ELR (cell line): ENCODE measurements around the gene ITPK1.

ENCODE experiments used
- DNase-seq: peaks from one replicate; pipeline ENCODE4 v3.0.0-alpha.2; 2015; ENCODE audit warnings: low read depth

The ITPK1 gene

DNA sequence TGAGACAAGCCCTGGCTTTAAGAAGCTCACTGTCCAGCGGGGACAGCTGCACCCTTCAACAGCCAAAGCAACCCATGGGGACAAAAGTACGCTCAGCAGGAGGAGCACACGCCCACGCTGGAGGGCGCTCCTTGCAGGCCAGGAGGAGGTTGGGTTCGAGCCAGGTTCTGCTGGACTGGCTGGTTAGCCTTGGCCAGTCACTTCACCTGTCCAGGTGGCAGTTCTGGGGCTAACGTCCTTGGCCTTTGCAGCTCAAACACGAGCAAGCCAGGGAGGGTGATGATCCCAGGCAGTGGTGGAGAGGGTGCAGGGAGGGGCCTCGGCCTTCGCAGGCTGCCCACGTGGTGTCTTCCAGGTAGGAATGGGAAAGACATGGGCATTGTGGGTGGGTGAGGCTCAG is 179.6 kb downstream of the ITPK1 start:
- no peak for DNase-seq

DNA sequence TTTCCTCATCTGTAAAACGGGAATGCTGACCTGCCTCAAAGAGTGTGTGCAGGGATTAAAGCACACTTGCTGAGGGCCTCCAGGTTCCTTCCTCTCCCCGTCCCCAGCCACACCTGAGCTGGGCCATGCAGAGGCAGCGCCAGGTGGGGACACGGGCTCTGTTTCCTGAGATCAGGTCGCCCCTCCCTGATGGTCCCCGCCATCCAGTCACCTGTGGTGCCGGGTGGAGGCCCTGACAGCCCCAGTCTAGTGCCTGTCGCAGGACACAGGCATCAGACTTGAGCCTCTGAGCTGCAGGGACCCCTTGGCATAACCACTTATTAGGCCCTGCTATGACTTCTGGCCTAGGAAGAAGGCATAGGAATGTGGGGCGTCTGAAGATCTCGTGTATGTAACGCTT is 180.3 kb downstream of the ITPK1 start:
- DNase-seq: no peak

DNA sequence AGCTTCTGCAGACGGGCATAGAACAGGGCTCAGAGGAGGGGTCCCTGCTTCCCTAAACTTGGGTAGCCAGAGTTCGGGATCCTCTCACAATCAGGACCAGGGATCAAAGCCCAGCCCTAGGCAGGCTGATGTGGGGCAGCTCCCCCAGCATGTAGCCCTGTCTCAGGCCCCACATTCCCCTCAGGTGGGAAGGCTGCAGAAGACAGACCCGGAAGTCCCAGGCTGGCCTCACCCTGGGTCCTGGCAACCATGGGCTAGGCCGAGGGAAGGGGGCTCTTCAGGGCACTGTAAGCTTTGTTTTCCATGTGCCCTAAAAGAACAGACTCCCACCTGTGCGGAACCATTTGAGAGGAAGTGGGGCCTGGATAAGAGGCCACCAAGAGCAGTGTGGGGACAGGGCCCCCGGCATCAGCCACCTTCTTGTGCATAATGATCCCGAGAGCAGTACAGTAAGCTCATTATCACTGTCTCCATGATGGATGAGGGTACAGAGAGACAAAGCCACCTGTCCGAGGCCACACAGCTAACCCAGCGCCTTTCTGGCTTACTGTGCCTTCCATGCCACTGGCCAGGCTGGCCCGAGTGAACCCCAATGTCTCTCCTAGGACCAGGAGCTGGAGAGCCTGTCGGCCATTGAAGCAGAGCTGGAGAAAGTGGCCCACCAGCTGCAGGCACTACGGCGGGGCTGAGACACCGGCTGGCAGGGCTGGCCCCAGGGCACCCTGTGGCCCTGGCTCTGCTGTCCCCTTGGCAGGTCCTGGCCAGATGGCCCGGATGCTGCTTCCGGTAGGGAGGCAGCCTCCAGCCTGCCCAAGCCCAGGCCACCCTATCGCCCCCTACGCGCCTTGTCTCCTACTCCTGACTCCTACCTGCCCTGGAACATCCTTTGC is 181.3 kb downstream of the ITPK1 start:
- no peak for DNase-seq

DNA sequence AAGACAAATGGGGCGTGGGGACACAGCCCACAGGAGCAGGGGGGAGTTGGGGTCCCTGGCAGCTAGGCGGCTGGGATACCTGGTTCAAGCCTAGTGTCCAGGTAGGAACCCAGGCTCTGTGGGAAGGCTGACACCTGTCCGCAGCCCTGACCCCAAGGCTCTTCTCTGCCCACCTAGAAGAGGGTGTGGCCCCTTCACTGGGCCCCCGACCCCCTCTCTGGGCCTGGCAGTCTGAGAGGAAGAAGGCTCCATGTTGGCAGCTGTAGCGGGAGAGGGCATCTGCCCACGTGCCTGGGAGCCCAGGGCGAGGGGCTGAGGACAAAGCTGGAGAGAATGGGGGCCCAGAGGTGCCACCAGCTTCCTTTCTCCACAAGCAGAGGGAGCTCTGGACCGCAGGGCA is 182.2 kb downstream of the ITPK1 start:
- DNase-seq: no peak

DNA sequence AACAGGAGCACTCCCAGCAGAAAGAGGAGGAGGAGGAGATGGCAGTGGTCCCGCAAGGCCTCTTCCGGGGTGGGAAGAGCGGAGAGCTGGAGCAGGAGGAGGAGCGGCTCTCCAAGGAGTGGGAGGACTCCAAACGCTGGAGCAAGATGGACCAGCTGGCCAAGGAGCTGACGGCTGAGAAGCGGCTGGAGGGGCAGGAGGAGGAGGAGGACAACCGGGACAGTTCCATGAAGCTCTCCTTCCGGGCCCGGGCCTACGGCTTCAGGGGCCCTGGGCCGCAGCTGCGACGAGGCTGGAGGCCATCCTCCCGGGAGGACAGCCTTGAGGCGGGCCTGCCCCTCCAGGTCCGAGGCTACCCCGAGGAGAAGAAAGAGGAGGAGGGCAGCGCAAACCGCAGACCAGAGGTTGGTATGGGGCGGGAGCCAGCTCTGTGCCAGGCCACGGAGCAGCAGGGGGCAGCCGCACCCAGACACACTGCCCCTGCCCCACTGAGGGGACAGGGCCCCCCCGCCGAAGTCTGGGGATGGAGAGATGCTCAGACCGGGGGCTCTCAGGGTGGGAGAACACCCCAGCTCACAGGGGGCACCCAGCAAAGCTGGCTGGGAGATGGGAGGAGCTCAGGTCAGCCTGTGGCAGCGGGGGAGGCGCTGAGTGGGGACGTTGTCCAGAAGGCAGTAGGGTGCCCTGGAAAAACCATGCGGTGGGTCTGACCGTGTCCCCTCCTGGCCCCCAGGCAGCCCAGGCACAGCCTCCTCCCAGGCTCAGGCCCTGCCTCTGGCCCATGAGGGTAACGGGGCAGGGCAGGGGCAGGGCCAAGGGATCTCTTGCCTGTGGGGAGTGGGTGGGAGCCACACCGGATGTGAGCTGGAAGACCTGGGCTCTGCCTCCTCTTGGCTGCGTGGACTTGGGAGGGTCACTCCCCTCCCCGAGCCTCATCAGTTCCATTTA is 183.0 kb downstream of the ITPK1 start:
- no peak for DNase-seq

DNA sequence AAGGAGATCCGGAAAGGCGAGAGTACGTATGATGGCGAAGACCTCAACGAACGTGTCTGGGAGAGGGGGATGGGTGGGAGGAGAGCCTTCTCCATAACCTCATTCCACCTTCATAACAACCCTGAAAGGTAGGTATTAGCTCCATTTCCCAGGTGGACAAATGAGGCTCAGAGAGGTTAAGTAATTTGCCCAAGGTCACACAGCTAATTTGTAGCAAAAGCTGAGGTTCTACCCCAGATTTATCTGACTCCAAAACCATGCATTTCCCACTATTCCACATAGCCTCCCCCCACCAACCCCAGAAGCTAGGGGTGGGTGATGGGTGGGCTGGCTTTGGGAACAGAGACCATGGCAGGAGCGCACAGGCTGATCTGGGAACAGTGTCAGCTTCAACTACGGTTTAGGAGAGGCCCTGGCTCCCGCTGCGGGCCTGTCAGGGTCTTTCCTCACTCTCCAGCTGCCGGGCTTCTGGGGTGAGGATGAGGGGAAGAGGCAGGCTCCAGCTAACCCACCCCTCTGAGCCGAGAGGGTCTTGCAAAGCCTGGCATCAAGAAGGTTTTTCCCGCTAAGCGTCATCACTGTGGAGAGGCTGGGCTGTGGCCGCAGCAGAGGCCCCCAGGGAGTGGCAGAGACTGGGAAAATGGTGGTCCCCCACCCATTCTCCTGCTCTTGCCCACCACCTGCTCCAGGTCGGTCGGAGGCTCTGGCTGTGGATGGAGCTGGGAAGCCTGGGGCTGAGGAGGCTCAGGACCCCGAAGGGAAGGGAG is 183.9 kb downstream of the ITPK1 start:
- no peak for DNase-seq

DNA sequence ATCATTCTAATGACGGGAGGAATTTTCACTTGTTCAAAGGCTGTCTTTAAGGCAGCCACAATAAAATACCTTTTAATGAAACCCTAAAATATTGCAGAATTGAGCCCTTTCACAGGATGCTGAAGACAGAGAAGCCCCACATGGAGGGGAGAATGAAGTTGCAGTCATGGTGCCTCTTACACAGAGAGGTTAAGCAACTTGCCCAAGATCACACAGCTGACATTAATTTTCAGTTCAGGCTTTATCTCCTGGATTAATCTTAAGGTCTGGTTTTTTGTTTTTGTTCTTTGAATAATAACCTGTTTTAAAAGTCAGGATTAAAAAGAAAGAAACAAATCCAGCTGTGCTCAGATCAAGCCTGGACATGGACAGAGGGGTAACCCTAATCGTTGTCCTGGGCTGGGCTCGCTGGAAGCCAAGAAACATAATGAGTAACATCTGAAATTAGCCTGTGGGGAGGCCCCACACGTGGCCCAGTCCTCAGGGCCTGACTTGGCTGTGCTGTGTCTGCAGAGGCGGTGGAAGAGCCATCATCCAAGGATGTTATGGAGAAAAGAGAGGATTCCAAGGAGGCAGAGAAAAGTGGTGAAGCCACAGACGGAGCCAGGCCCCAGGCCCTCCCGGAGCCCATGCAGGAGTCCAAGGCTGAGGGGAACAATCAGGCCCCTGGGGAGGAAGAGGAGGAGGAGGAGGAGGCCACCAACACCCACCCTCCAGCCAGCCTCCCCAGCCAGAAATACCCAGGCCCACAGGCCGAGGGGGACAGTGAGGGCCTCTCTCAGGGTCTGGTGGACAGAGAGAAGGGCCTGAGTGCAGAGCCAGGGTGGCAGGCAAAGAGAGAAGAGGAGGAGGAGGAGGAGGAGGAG is 184.8 kb downstream of the ITPK1 start:
- DNase-seq: no peak

DNA sequence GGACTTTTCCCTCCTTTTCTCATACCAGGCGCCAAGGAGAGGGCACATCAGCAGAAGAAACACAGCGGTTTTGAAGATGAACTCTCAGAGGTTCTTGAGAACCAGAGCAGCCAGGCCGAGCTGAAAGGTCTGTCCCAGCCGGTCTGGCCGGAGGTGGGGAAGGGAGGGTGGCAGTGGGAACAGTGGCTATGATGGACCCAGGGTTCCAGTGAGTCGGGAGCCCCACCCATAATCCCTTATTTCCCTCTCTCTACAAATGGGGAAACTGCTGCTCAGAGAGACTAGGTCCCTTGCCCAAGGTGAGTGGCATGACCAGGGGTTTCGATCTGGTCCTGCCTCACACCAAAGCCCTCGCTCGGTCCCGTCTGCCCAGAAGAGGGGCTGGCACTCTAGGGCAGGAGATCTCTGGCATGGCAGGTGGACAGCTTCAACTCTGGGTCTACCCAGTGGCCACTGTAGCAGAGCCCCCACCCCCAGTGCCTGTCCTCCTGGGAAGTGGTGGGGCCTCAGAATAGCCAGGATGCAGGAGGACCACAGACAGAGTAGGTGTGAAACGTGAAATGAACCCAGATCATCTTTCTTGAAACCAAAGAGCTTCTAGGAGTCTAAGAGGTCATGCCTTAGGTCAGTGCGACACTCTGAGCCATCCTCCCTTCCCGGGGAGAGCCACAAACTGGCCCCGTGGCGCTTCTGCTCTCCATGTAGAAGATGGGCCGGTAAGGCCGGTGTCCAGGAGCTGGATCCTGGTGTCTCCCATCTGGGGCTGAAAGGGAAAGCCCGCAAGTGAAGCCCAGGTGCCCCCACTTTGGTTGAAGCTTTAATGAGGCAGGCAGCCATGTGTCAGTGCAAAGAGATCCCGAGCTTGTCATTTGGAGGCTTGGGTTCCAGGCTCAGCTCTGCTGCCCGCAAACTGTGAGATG is 185.8 kb downstream of the ITPK1 start:
- no peak for DNase-seq

DNA sequence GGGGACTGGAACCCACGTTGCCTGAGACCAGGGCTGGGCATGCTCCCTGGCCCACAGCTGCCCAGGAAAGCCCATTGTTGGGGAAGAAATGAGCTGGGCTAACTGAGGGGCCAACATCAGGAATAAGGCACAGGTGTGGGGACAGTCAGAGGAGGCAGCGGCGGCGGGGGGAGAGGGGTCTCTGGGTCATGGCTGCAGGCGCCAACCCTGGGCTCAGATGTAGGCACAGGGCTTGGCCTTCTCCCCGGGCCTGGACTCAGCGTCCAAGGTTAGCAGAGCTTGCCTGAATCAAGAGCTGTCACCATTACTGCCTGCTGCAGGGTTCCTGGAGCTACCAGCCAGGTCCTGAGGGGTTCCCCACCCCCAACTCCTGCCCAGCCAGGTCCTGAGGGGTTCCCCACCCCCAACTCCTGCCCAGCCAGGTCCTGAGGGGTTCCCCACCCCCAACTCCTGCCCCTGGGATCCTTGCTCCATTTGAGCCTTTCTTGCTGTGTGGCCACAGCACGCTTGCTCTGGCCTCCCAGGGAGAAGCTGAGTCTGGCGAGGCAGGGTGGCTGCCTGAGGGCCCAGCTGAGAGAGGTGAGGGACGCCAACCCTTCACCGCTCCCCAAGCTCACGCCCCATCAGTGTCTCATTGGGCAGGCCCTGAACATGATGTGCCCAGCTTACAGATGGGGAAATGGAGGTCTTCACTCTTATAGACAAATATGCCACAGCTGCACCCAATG is 186.6 kb downstream of the ITPK1 start:
- no peak for DNase-seq

DNA sequence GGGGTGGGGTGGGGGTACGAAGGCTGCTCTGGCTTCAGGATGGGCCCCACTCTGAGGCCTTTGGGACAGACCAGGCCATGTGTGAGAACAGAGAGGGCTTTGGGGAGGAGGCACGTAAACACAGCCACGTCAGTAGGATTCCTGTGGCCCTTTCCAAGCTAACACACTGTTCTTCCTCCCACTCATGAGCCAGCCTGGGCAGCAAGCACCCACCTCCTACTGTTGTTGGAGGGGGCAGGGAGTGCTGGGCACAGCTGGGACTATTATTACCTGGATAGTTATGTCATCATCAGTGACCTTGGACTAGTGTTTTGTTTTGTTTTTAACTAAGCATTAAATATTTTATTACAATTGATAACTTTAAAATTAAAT is 187.5 kb downstream of the ITPK1 start:
- no peak for DNase-seq

DNA sequence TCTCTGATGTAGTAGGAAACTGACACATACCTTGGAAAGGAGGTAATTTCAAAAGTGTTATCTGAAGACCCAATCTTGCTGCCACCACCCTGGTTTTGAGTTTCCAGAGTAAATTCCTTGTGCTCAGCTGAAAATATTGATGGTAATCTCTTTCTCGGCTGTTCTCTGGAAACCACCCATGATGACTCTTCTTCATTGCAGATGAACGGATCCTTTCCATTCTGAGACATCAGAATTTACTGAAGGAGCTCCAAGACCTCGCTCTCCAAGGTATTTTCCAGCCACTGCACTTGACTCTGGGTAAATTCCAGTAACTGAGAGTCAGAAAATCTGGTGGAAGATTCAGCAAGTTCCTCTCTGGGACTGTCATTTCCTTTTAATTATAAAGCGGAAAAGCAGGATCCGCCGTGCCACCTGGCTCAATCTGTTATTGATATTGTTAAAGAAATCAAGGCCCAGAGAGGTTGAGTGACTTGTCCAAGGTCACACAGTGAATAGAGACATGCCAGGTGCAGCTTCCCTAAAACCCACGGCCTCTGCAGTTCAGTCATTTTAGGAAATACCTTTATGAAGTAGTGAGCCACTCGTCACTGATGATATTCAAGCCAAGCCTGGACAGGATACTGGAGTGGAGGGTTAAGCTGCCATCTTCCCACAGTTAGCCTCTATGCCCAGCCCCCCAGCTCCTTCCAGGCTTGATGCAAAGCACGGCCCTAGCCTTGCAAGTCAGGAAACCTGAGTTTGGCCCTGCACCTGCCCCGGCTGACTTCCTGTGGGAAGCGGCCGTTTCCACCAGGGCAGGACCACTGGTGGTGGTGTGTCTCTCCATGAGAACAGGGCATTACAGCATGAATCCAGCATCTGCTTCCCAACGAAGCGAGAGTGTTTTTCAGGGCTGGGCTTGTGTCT is 188.1 kb downstream of the ITPK1 start:
- no peak for DNase-seq

DNA sequence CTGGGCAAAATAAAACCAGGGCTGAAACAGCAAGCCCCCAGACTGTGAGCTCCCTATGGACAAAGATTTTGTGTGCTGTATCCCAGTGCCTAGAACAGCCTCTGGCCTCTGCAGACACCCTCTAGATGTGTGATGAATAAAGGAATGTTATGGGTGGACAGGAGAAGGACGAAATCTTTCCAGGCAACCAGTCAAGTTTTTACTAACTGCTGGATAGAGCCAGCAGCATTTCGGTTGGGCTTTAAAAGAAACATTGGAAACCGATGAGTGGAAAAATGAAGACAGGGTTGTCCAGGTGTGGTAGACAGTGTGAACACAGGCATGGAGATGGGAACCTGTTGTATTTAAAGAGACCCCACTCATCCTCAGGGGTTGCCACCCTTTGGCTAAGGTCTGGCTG is 188.8 kb downstream of the ITPK1 start:
- DNase-seq: no peak

DNA sequence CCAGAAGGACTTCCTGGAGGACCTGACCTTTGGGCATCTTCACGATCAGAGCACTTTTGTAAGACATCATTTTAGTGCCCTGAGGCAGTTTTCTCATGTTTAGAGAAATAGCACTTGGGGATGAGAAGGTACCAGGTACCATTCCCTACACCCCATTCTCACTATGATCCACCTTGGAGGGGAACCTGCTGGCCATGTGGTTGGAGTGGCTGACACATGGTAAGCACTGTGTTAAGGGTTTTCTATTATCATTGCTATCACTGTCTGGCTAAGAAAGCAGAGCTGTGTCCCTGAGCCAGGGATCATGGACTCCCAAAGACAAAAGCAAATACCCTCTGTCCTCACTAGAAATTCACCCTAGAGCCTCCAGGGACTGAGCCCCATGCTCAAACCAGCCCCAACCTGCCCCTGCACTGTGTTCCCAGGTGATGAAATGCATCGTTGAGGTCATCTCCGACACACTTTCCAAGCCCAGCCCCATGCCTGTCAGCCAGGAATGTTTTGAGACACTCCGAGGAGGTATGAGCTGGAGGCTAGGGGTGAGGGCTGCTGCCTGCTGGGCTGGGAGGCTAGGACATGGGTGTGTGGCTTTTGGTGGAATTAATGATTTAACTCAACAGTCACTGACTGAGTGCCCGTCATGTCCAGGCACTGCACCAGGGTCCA is 189.4 kb downstream of the ITPK1 start:
- no peak for DNase-seq

DNA sequence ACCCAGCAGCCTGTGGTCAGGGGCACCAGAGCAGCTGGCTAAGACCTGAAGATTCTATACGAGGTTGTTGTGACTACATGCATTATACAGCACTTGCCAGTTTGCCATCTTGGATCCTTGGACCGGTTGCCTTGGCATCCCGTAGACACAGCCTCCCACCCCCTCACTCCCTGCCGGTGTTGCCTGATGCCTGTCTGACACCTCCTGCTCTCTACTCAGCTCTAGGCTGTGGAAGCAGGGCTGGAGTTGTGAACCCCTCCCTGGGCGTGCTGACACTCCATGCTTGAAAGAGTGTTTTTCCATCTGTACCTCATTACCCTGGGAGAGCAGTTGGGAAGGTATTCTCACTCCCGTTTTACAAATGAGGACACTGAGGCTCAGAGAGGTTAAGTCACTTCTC is 190.3 kb downstream of the ITPK1 start:
- DNase-seq: no peak

DNA sequence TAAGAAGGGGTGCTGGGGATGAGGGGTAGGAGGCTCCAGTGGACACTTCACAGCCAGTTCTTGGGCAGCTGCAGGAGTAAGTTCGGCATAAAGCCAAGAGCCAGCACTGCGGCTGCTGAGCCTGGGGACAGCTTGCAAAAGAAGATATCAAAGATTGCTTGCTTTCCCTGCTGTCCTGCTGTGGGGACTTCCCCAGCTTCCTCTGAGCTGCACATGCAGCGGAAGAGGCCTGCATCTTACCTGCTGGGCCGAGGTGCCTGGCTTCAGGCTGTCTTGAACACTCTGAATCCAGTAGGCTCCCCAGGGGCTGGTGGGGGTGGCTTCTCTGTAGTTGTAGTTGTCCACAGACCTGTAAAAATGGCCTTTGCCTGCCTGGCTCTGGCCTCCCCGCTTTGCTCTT is 191.5 kb downstream of the ITPK1 start:
- no peak for DNase-seq

DNA sequence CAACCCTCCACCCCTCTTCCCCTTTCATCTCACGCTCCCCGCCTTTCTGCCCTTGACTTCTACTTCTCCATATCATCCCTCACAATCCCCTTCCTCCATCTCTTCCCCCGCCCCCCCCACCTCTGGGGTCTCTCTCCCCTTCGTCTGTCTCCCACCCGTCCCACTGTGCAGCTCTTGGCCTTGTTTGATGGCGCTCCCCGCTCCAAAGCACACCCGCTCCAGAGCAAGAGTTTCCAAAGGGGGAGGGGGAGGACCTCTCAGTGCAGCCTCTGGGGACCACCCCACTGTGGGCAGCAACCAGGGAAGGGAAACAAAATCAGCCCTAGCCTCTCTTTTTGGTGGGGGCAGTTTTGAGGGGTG is 192.0 kb downstream of the ITPK1 start:
- DNase-seq: no peak

DNA sequence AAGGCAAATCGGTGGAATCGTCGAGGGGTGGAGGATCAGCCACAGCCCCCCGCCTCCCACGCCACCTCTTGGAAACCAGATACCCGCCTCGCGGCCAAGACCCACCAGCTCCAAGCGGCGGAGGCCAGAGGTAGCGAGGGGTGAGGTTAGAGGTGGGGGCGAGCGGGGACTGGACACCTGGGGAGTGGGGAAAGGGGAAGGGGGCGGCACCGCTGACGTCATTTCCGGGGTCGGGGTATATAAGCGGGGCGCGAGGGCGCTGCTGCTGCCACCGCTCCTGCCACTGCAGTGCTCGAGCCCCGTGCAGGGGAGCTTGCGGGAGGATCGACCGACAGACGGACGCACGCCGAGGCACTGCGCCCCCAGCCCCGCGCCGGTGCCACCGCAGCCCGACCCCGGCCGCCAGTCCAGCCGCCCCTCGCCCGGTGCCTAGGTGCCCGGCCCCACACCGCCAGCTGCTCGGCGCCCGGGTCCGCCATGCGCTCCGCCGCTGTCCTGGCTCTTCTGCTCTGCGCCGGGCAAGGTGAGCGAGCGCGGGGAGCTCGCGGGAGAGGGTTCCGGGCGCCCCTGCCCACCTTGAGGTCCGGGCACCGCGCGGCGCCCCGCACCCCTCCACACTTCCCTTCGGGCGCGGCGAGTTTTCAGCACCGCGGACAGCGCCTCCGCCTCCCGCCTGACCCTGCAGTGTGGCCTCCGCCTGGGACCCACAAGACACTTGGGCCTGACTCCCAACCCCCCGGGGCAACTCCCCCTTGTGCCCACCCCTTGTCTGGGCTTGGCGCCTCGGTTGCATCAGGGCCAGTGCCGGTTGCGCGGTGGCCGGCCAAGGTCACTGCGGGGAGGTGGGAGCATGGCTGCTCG is 192.6 kb downstream of the ITPK1 start, which contains the start of gene CHGA:
CHGA (plus strand) TSS at position 268 of the 861 bp plus-strand sequence; CDS start at position 478, 210 bp downstream.
- peak; percentile 30 for DNase-seq
